ENCODE data around the gene ZNF600. TPM values are rescaled to one million over a fixed set of nuclear protein-coding genes. Genes with fewer than 3 reads are reported as not detected.
"Not testable (repeated sequence)": the region's sequence is repeated elsewhere in the genome, so short reads cannot be mapped to it uniquely, and the experiment has no call there.

The ZNF600 gene
- 0.36 TPM for polyA plus RNA-seq (2012; ENCODE audit: insufficient read length, low read depth)

DNA sequence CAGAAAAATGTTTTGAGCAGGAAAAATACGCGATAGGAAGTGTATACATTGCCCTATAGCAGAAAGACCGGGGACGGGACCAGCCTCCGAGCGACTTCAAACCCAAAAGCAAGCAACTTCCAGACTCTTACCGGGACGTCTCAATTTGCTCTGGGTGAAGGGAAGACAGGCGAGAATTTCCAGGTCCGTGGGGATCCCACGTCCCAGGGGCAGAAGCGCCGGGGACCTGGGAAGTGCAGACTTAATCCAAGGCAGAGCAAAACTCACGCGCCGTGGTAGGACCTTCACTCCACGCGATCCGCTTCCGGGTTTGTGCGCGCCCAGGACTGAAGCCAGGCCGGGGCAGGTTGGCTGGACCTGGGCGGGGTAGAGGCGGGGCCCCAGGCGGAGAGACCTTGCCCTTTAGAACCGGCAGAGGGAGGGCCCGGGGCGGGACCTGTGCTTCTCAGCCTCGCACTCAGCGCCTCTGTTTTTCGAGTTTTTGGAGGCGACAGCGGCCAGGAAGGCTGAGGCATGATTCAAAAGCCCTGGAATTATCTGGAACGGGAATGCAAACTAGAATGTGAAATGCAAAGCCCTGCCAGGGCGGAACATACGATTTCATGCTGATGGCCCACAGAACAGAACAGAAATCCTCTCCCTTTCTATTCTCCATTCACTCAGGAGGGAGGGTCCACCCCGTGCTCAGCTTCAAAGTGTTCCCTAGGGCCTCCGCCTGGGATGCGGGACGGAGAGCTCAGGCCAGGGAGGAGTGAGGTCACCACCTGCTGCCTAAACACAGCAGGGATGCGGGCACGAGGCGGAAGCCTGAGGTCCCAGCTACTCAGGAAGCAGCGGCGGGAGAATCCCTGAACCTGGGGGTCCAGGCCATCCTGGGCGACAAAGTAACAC lies at the start of gene ZNF600:
TSS of gene ZNF600 (minus strand) at position 328 of the 891 bp plus-strand sequence. CDS start 7,903 bp downstream, outside the sequence.
- TF ChIP-seq SIN3A, TAF1 (IDR thresholded peaks at IDR 0.05; ENCODE audit: borderline replicate concordance, insufficient read depth, low read length): not testable (repeated sequence)
- TF ChIP-seq, protein P1, sequence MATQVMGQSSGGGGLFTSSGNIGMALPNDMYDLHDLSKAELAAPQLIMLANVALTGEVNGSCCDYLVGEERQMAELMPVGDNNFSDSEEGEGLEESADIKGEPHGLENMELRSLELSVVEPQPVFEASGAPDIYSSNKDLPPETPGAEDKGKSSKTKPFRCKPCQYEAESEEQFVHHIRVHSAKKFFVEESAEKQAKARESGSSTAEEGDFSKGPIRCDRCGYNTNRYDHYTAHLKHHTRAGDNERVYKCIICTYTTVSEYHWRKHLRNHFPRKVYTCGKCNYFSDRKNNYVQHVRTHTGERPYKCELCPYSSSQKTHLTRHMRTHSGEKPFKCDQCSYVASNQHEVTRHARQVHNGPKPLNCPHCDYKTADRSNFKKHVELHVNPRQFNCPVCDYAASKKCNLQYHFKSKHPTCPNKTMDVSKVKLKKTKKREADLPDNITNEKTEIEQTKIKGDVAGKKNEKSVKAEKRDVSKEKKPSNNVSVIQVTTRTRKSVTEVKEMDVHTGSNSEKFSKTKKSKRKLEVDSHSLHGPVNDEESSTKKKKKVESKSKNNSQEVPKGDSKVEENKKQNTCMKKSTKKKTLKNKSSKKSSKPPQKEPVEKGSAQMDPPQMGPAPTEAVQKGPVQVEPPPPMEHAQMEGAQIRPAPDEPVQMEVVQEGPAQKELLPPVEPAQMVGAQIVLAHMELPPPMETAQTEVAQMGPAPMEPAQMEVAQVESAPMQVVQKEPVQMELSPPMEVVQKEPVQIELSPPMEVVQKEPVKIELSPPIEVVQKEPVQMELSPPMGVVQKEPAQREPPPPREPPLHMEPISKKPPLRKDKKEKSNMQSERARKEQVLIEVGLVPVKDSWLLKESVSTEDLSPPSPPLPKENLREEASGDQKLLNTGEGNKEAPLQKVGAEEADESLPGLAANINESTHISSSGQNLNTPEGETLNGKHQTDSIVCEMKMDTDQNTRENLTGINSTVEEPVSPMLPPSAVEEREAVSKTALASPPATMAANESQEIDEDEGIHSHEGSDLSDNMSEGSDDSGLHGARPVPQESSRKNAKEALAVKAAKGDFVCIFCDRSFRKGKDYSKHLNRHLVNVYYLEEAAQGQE (IDR thresholded peaks at IDR 0.05; ENCODE audit: insufficient read depth in 1 of 2, low read depth in 2 of 2, low read length in 2 of 2) = not testable (repeated sequence)

DNA sequence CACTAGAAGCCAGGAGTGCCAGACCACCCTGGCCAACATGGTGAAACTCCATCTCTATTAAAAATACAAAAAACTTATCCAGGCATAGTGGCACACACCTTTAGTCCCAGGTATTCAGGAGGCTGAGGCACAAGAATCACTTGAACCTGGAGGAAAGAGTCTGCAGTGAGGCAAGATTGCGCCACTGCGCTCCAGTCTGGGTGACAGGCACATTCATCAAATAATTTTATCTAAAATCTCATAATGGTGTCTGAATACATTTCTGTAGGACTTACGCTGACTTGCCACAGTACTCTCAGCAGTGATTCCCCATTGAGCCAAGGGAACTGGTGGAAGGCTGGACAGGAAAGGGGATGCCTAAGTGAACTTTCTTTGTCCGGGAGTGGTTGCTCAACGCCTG lies 39.2 kb upstream of the ZNF600 start:
- no peak for TF ChIP-seq FOXP2 (optimal IDR thresholded peaks at IDR 0.05; ENCODE audit: borderline replicate concordance, extremely low read depth, extremely low read length, insufficient read depth)
- no peak for TF ChIP-seq TAF1 (IDR thresholded peaks at IDR 0.05; ENCODE audit: borderline replicate concordance, insufficient read depth, low read length)
- TF ChIP-seq SIN3A (IDR thresholded peaks at IDR 0.05; ENCODE audit: borderline replicate concordance, insufficient read depth, low read length) = no peak
- no peak for TF ChIP-seq POLR2AphosphoS5 (IDR thresholded peaks at IDR 0.05; ENCODE audit: low read depth, low read length)
- TF ChIP-seq, protein P1 (IDR thresholded peaks at IDR 0.05; ENCODE audit: insufficient read depth in 1 of 2, low read depth in 2 of 2, low read length in 2 of 2) = no peak

DNA sequence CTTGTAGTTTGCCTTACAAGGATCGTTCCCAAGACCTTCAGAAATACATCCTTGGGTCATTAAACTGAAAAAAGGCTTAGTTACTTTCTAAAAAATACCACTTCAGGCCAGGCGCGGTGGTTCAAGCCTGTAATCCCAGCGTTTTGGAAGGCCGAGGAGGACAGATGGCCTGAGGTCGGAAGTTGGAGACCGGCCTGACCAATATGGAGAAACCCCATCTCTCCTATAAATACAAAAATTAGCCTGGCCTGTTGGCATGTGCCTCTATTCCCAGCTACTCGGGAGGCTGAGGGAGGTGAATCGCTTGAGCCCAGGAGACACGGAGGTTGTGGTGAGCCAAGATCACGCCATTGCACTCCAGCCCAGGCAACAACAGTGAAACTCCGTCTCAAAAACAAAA lies 37.1 kb upstream of the ZNF600 start:
- TF ChIP-seq TAF1 (IDR thresholded peaks at IDR 0.05; ENCODE audit: borderline replicate concordance, insufficient read depth, low read length) = no peak
- TF ChIP-seq POLR2AphosphoS5 (IDR thresholded peaks at IDR 0.05; ENCODE audit: low read depth, low read length) = no peak
- TF ChIP-seq SIN3A (IDR thresholded peaks at IDR 0.05; ENCODE audit: borderline replicate concordance, insufficient read depth, low read length) = no peak
- TF ChIP-seq, protein P1 (IDR thresholded peaks at IDR 0.05; ENCODE audit: insufficient read depth in 1 of 2, low read depth in 2 of 2, low read length in 2 of 2) = no peak
- no peak for TF ChIP-seq FOXP2 (optimal IDR thresholded peaks at IDR 0.05; ENCODE audit: borderline replicate concordance, extremely low read depth, extremely low read length, insufficient read depth)

DNA sequence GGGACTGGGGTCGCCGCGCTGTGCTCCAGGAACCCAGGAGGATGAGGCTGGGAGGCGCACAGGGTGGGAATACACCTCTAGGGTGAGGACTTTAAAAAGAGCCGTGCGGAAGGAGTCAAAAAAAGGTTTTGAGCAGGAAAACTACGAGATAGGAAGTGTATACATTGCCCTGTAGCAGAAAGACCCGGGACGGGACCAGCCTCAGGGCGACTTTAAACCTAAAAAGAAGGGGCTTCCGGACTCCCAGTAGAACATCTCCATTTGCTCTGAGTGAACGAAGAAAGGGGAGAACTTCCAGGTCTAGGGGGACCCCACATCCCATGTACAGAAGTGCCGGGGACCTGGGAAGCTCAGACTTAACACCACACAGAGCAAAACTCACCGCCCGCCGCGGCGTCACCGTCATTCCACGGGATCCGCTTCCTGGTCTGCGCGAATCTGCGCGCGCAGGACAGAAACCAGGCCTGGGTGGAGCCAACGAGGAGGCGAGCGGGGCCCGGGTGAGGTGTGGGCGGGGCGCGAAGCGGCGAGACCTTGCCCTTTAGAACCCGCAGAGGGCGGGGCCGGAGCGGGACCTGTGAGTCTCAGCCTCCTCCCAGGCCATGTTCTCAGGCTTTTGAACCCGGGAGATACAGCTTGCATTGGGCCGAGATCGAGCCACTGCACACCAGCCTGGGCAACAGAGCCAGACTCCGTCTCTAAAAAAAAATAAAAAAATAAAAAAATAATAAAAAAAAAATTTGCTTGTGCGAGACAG lies 34.8 kb upstream of the ZNF600 start, which contains the start of gene ZNF28:
TSS of gene ZNF28 (minus strand) at position 430 of the 757 bp plus-strand sequence. CDS start 3,675 bp downstream, outside the sequence.
- not testable (repeated sequence) for TF ChIP-seq SIN3A (IDR thresholded peaks at IDR 0.05; ENCODE audit: borderline replicate concordance, insufficient read depth, low read length); FOXP2 (optimal IDR thresholded peaks at IDR 0.05; ENCODE audit: borderline replicate concordance, extremely low read depth, extremely low read length, insufficient read depth)
- TF ChIP-seq, protein P1 (IDR thresholded peaks at IDR 0.05; ENCODE audit: insufficient read depth in 1 of 2, low read depth in 2 of 2, low read length in 2 of 2) = not testable (repeated sequence)
